GM10248 (cell line): ENCODE measurements around the gene PET100.
A peak's percentile ranks its signal among the peaks of the same experiment; 100 is the strongest.

Experiments
- CTCF ChIA-PET: fragments of 300-600 bp; sonication (Branson Sonifier 250); formaldehyde crosslinking; extraction: SDS; loops from one replicate; lab custom pipeline; 2021; ENCODE audit warnings: antibody characterized with exemption; lab: Yijun Ruan, JAX
- POLR2A ChIA-PET: fragments of 350-650 bp; sonication (Branson Sonifier 250); formaldehyde crosslinking; extraction: SDS; loops from one replicate; lab custom pipeline; 2020; ENCODE audit warnings: antibody characterized with exemption; lab: Yijun Ruan, JAX
- DNase-seq: peaks from one replicate; pipeline ENCODE4 v3.0.0; 2012; ENCODE audit errors: extremely low spot score
- TF ChIP-seq, protein P1 (sequence below): IDR thresholded peaks from 2 replicates; pipeline ENCODE4 v1.5.1; 2012; ENCODE audit warnings: mild to moderate bottlenecking, low read depth; ENCODE audit errors: extremely low read depth, missing control alignments, control extremely low read depth

The PET100 gene, protein sequence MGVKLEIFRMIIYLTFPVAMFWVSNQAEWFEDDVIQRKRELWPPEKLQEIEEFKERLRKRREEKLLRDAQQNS

DNA sequence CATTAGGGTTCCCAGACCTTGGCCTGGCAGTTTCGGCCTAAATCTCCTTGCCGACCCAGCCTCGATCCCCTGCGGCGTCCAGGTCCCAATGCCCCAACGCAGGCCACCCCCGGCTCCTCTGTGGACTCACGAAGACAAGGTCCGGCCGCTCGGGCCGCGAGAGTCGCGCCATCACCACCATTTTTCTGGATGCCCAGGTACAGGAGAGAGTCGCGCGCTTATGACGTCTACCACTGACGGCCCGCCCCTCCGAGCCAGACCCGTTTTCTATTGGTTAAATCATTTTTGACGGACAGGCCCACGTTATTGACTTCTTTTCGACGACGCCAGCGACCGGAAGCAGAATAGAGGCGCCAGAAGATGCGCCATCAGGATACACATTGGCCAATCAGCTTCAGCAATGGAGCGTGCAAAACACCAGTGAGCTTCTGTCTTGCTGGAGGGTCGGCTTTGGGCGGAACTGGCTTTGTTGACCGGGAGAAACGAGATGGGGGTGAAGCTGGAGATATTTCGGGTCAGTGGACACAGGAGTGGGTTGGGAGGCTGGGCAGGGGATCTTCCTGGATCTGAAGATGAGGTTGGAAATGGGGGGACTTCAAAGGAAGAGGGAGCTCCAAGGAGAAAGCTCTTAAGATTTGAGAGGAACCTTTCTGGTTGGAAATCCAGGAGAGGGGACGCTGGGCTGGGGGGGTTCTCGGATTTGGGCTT, at the start of gene PET100, which contains the start of gene XAB2:
TSS of gene PET100 (plus strand) at position 447 of the 708 bp plus-strand sequence. CDS start at position 488, 41 bp downstream.
TSS of gene XAB2 (minus strand) at position 199 of the 708 bp plus-strand sequence. CDS start at position 181, 18 bp downstream.
- POLR2A ChIA-PET, result interaction anchor here (0.7 to 1.2 kb wide), 3 partner anchors 66 to 156 kb away, joined by 3 to 8 read pairs (median 3); no protein-coding TSS in a partner anchor
- TF ChIP-seq, protein P1, sequence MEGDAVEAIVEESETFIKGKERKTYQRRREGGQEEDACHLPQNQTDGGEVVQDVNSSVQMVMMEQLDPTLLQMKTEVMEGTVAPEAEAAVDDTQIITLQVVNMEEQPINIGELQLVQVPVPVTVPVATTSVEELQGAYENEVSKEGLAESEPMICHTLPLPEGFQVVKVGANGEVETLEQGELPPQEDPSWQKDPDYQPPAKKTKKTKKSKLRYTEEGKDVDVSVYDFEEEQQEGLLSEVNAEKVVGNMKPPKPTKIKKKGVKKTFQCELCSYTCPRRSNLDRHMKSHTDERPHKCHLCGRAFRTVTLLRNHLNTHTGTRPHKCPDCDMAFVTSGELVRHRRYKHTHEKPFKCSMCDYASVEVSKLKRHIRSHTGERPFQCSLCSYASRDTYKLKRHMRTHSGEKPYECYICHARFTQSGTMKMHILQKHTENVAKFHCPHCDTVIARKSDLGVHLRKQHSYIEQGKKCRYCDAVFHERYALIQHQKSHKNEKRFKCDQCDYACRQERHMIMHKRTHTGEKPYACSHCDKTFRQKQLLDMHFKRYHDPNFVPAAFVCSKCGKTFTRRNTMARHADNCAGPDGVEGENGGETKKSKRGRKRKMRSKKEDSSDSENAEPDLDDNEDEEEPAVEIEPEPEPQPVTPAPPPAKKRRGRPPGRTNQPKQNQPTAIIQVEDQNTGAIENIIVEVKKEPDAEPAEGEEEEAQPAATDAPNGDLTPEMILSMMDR, result no peak
- DNase-seq, result peak; percentile 99
- CTCF ChIA-PET, result interaction anchor here (1.0 to 1.7 kb wide), 7 partner anchors 22 to 171 kb away, joined by 3 to 7 read pairs (median 4); partner anchors contain the start of gene TRAPPC5

DNA sequence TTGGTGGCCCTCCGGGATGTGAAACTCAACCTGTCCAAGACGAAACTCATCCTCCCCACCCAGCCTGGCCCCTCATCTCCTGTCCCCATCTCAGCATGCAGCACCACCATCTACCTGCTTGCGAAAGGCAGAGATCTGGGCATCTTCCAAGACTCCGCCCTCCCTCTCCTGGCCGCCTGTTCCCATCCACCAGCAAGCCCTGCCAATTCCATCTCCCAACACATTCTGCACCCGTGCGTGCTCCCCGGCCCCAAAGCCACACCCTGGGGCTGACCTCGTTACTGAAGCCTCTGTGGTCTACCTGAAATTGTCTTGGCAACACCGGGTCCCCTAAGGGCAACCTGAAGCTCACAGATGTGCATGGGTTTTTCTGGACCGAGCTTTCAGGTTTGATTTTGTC, 47.1 kb upstream of the PET100 start:
- DNase-seq, result no peak
- ChIA-PET CTCF (interaction anchor here (3.2 kb wide), 1 partner anchor 14 kb away, joined by 14 read pairs; no protein-coding TSS in a partner anchor), POLR2A (interaction anchor here (1.2 kb wide), 1 partner anchor 13 kb away, joined by 4 read pairs; no protein-coding TSS in a partner anchor)
- TF ChIP-seq, protein P1, result no peak

DNA sequence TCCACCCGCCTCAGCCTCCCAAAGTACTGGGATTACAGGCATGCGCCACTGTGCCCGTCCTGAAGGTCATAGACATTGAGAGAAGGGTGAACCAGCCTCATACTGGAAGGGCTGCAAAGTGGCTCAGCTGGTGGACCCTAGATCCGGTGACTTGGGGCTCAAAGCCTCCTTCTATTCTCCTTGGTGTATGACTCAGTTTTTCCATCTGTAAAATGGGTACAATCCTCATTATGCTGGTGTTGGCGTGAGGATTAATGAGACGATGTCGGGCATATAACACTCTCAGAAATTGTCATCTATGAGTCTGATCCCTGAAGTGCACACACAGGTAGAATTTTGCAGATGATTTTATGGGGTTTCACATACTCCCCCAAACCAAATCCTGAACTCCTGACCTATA, 39.8 kb upstream of the PET100 start:
- POLR2A ChIA-PET, result no interaction called here
- TF ChIP-seq, protein P1, result no peak
- DNase-seq, result no peak
- CTCF ChIA-PET, result interaction anchor here (1.4 to 2.3 kb wide), 1 partner anchor 21 kb away, joined by 4 to 13 read pairs; no protein-coding TSS in a partner anchor

DNA sequence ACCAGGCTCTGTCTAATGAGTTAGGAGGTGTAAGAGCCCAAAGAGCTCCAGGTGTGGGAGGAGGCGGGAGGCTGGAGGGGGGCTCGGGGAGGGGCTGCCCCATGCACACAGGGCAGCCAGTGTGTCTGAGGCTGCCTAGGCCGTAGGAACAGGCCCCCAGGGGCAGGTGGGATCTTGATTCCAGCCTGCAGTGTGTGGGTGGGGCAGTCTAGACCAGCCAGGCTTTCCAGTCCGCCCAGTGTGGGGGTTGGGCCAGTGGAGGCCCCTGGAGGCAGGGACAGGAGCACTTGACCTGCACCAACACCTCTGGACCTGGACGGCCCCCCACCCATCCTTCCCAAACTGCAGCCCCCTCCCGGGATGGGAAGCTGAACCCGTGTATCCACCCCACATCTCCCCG, 39.3 kb upstream of the PET100 start:
- DNase-seq, result no peak
- TF ChIP-seq, protein P1, result no peak
- CTCF ChIA-PET, result interaction anchor here (2.3 kb wide), 1 partner anchor 22 kb away, joined by 13 read pairs; no protein-coding TSS in a partner anchor
- POLR2A ChIA-PET, result no interaction called here

DNA sequence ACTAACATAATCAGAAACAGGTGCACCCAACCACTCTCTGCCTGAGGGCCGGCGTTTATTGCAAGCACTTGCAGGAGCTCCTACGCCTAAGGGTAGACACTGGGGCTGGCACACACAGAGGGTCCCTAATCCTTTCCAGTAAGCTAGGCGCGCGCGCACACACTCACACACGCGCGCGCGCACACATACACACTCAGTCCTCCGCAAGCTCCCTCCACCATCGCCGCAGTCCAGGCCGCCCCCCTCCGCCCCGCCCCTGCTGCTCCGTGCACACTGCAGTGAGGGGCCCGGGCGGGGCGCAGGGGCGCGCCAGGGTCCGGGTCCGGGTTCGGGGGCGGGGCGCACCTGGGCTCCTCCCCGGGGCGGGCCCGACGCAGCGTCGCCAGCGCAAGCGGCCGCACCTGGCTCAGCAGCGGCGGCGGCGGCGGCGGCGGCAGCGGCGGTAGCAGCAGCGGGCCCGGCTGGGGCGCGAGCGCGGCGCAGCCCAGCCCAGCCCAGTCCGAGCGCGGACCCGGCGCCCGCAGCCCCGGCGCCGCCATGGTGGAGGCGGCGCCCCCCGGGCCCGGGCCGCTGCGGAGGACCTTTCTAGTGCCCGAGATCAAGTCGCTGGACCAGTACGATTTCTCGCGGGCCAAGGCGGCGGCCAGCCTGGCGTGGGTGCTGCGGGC, 34.0 kb upstream of the PET100 start, which contains the start of gene CAMSAP3:
TSS of gene CAMSAP3 (plus strand) at position 398 of the 668 bp plus-strand sequence. CDS start at position 538, 140 bp downstream.
- TF ChIP-seq, protein P1, result no peak
- peak; percentile 79 for DNase-seq
- POLR2A ChIA-PET, result interaction anchor here (0.6 kb wide), 1 partner anchor 13 kb away, joined by 4 read pairs; no protein-coding TSS in a partner anchor
- CTCF ChIA-PET, result interaction anchor here (0.6 to 2.1 kb wide), 2 partner anchors 27 to 127 kb away, joined by 3 to 13 read pairs; no protein-coding TSS in a partner anchor

DNA sequence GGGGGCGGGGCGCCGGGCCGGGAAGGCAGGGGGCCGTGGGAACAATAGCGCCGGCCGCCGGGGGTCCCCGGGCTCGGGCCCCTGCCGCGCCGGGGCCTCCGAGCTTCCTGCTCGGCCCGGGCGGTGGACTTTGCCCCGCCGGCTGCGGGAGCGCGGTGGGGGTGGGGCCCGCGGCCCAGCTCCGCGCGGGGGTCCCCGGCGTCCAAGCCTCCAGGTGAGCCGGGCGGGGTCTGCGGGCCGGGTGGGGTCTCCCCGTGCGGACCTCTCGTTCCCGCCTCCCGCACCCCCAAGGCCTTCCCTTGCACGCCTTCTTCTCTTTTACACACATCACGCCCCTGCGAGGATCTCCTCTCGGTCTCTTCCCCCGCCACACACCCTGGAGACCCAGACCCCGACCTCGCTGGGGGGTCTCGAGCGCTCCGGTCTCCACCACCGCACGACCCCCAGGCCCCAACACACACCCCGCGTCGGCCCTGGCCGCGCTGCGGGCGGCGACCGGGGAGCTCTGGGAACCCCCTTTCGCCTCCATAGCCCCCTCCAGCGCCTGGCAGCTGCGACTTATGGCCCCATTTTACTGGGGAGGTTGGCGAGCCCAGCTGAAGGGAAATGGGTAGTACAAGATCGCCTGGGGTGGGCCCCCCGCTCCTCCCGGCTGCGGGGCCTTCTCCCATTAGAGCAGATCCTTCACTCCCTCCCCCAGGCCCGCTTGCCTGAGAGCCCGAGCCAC, 33.2 kb upstream of the PET100 start:
- ChIA-PET POLR2A (interaction anchor here (0.5 kb wide), 1 partner anchor 419 kb away, joined by 3 read pairs; no protein-coding TSS in a partner anchor), CTCF (interaction anchor here (1.6 to 2.1 kb wide), 2 partner anchors 12 to 28 kb away, joined by 5 to 13 read pairs; no protein-coding TSS in a partner anchor)
- TF ChIP-seq, protein P1, result peak; percentile 7
- DNase-seq, result no peak
